Renal pelvis (tissue), 4 donors: ENCODE results near the gene NEGR1. TPM values are rescaled to one million over a fixed set of nuclear protein-coding genes. Genes with fewer than 3 reads are reported as not detected.
A peak's percentile ranks its signal among the peaks of the same experiment; 100 is the strongest.

Source experiments
- DNase-seq: peaks from one replicate; pipeline ENCODE4 v3.0.0-alpha.2; 2013
- polyA plus RNA-seq, 3 donors: library from polyadenylated mRNA; unstranded; fragments of 120-200 nt; gene quantifications; one replicate each; pipeline ENCODE4 v1.2.1, GENCODE V29; 2013; ENCODE audit not compliant: insufficient read length in 3 of 3

NEGR1 gene
- polyA plus RNA-seq, 3 donors = 3.3 to 4.8 (median 3.5) TPM

DNA sequence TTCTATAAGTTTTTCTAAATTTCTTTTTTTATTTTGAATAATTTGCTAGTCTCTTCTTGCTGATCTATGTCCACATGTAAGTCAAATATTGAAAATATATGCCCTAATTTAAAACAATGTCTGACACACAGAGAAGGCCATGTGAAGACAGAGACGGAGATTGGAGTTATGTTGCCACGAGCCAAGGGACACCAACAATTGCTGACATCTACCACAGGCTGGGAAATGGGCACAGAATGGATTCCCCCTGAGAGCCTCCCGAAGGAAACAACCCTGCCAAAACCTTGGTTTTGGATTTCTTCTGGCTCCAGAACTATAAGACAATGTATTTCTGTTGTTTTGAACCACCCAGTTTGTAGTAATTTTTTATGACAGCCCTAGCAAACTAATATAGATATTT is 716.5 kb downstream of the NEGR1 start:
- DNase-seq = no peak

DNA sequence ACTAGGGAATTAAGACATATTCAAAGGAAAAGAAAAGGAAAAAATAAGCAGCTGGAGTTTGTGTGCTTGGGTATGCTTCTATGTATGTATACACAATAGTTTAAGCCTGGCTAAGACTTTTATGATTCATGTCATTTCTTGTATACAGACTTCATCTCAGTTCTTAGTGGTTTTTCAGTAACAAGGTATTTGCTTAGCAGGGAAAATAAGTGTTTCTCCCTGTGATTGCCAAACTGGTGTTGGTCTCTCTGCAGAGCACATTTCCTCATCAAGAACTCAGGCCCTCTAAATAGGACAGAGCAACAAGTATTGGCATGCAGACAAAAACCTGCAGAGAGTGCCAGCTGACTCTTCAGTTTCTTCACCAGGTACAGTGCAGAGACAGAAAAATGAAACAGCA is 717.1 kb downstream of the NEGR1 start:
- no peak for DNase-seq

DNA sequence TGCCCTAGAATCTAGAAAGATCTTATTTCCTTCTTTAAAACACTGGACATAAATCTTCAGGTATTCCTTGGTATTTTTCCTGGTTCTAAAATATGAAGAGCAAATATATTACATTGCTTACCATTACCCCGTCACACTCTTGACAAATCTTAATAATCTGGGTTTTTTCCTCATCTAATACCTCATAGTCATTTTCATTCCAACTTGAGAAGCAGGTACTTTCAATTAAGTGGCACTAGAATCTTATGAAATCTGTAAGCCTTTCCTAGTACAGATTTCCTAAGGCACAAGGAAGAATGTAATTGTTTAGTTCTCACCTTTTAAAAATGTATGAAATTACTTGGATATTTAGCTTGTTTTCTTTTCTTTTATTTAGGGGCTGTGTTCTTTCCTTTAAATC is 720.0 kb downstream of the NEGR1 start:
- DNase-seq = no peak

DNA sequence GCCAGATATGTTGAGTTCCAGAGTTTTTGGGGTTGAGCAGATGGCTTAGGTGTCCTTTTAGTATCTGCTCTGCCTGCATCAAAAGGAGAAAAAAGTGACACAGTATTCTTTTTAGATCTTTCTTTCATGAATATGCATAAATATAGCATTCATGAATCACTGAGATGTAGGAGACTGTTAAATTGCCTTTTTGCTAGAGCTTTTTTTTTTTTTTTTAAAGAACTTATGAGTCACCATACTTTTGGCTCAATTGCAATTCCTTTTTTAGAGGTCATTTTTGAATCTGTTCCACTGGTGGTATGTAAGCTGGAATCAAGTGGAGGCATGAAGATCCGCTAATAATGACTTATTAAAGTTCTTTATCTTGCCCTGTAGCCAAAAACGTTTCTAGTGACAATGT is 720.6 kb downstream of the NEGR1 start:
- DNase-seq = no peak

DNA sequence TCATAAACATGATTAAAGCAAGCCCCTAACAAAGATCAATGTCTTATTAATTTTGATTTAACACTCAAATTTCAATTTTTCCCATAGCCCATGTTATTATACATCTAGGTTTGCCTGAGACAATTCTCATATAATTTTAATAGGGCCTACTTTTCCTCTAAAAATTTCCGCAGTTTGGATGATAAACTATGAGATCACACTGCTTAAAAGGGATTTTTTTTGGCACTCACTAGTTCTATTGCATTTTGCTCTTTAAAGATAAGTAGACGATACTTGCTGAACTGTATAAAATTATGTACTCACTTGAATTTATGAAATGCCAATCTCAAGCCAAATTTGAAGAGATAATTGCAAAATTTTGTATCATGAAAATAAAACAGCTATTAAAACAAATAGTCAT is 721.1 kb downstream of the NEGR1 start:
- no peak for DNase-seq

DNA sequence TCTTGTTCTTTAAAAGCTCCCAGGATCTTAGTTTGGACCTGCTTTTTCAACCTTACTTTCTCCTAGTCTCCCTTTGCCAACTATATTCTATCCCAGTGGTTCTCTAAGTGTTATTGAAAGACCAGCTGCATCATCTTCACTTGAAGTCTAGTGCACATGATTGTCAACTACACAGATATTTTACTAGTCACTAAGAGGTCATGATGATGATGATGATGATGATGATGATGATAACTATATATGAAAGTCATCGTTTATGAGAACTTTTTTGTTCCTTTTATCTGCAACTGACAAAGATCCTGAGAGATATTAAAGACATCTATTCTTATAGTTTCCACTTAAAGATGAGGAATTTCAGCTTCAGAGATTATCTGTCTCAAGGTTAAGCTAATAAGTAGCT is 722.5 kb downstream of the NEGR1 start:
- DNase-seq = no peak

DNA sequence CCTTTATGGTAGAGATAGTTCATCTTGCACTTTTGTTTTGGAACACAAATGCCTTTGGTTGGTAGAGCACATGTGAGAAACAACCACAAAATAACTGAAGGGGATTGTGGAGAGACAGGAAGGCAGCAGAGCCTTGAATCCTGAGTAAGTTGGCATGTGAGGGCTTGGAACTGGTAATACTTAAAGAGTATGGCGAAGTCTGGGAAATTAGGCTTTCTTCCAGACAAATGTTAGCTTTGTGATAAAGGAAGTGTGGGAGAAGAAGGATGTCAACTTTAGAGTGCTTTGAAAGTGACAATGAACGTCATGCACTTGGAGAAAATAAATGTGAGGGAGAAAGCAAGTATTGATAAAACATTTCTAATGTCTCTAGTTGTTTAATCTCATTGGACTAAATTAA is 725.2 kb downstream of the NEGR1 start:
- no peak for DNase-seq

DNA sequence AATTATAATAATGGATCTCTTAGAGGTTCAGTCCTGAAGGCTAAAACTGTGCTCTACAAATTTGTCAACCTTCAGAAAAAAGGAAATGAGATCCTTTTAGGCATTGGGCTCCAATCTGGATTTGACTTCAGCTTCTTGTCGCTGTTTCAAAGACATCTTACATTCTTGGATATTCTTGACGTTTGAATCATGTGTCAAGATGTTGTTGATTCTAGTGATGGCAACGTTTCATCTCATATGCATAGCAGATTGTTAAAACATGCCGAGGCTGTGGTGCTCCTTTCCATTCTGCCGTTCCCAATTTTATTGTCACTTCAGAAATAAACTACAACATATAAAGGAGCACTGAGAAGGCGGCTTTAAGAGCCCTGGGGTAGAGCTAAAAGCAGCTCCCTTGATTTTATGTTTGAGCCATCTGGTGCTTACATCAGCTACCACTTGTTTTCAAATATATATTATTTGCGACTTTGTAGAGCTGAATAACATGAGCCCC is 733.9 kb downstream of the NEGR1 start:
- DNase-seq = no peak

DNA sequence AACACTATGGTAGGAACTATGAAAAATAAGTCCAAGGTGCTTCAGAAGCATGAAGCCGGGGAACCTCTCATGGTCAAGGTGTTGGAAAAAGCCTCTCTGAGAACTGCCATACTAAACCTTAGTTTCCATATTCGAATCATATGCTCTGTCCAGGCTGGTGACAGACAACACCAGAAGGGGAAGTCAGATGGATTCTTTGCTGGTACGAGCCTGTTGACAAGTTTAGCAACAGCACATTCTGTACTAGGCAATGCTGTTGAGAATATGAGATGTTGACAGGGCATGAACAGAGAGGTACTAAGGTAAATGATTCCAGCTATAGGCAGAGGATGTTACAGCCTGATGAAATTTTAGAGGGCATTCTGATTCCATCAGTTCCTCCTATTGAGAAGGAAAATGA is 740.2 kb downstream of the NEGR1 start:
- no peak for DNase-seq

DNA sequence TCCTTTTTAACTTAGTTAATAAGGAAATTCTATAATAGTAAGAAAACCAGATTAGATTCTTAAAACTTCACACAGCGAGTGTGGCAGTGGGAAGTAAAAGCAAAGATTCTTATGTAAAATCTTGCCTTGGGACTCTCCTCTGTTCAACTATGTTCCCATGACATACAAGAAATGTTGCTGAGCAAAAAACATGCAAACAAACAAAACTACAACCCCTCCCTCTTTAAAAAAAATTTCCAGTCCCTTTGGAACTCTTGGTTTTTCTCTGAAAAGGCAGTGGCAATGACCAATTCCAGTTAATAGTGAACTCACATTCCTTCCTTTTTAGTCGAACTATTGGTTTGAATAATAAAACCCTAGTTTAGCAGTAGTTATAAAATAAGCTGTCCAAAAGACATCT is 748.4 kb downstream of the NEGR1 start:
- no peak for DNase-seq

DNA sequence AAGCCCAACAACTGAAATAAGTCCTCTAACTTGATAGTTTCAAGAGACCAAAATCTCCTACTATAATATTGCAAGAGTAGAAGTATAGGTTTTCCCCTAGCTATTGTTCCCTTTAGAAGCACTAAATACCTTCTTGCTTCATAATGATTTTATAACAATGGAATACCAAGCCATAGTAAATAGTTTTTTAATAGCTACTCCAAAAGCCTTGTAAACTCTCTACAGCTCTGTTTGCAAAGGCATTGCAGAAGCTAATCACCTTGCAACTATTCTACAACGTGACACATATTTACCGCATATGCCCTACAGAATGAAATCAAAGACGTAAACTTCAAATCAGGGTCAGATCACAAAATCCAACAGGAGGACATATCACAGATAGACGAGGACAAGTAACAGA is 750.0 kb downstream of the NEGR1 start:
- DNase-seq = no peak

DNA sequence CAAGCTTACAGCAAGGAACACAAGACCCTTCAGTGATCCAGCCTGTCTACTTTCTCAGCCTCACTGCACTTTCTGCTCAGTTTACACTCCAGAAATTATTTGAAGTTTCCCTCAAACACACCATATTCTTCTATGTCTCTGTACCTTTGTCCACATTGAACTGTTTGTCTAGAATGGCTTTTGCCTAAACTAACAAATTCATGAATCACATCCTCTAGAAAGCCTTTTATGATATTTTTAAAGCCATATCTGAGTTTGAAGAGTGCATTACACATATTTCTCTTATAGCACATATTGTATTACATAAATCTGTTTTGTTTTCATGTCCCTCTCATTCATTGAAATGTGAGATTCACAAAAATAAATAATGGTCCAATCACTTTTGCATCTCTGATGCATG is 755.5 kb downstream of the NEGR1 start:
- no peak for DNase-seq

DNA sequence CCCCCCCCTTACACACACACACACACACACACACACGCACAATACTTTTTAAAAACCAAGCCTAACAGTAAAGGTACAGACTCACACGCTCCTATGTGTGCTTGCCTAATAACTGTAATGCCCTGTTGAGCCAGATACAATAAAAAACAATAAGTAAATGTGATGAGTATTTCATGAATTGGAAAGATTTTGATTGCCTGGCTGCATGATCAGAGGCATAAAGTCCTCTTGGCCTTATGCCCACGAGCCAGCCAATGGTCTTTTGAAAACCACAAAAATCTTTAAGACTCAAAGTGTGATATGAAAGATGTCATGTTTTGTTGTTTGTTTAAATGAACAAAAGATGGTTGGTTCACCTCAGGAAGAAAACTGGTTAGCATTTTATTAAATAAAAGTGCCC is 759.6 kb downstream of the NEGR1 start:
- DNase-seq = no peak

DNA sequence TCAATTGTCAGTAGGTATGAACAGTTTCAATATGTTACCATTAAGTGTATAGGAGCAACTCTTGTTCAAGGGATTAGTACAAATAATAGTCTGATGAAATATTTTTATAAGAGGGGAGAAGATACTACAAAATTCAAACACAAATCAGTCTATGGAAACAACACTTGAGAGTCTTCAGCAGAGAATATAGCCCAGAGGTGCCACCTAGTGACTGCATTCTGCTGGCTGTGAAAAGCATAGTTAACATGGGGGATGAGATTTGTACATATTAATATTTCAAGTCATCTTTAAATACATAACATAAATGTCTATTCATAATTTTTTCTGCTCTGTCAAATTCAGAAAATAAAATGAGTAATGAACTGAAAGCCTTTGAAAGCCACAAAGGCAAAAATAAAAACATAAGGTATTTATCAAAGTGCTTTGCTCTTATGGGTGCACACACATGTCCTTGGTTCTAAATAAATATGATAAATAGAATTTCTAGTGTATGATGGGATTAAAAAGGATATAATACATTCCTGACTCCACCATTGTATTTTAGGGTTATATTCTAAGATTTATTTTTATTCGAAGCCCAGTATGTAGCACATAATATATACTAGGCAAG is 760.6 kb downstream of the NEGR1 start:
- peak; percentile 4 for DNase-seq

DNA sequence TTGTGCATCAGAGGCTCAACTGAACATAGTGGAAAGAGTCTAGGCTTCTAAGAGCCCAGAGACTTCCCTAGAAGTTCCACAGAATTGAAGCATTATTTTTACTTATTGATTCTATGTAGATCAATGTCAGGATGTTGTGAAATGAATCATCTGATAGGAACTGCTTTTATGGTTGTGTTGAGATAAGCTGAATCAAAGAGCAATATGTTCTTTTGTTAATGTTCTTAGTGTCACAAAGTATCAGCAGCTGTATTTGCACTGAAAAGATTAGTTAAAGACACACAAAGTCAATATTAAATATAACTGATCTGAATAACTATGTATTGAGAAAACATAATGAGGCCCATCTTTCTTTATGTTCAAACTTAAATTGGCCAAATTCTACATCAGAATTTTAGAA is 770.8 kb downstream of the NEGR1 start:
- no peak for DNase-seq

DNA sequence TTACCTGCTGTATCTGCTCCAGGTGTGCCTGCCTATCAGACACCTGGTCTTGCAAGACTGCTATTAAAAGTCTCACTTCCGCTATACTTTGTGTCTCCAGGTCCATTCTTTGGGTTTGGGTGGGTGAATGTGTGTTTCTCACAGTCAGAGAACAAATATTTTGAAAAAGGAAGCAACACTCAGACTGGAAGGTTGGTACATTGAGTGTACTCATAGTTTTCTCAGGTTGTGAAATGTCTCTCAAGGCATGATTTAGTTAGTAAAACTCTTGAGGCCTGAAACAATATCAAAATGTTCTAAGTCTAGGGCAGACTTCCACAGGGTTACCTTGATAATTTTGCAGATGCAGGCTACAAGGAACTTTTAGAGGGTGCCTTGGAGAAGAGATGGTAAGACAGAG is 771.6 kb downstream of the NEGR1 start:
- DNase-seq = no peak

DNA sequence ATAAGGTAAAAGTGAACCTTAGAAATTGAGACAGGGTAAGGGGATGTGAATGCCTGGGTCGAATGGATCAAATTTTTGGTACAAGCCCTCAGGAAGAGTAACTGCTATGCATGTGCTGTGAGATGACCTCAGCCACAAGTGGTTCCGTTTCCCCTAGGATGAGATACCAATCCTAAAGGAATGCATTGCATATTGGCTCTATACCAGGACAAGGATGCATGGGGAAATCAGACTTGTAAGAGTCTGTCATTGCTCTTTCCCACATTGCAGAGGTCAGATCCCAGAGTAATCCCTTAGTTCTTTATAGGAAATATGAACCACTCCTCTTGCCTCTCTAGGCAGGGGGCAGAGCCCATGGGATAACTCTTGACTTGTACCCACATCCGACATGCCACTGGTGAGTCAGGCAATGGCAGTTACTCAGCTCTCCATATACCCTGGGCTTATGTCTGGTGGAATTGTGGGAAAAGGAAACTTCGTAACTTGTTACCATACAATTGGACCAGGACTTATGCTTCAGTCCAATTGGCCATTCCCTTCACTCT is 773.2 kb downstream of the NEGR1 start:
- DNase-seq = no peak

DNA sequence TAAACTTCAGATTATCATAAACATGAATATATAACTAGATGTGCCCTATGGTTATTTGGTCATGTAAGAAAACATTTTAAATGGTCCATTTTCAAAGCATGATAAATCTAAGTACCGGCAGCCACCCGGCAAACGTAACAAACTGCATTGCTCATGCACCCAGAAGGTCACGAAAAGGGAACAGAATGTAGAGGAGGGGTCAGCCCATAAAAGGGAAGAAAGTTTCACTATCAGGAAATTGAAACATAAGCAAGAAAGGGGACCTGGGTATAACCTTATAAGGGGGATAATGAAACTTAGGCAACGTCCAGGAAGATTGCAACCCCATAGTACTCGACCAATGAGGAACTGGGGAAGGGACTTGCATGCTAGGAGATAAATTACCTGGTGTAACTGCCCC is 780.3 kb downstream of the NEGR1 start:
- DNase-seq = no peak

DNA sequence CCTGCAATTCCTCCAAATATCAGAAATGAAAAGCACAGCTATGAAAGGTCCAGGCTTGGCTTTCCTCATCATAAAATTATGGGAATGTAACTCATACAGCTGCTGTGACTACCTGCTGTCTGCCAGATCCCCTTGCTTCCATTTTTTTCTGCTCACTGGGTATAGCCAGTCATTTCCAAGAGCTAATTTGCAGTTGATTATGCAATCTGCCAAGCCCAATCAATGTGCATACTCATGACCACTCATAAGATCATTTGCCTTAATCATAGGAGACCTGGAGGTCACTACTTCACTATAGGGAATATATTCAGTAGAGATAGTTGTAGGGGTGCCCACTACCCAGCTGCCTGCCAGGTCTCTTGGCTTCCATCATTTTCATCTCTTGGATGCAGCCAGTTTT is 783.8 kb downstream of the NEGR1 start:
- no peak for DNase-seq

DNA sequence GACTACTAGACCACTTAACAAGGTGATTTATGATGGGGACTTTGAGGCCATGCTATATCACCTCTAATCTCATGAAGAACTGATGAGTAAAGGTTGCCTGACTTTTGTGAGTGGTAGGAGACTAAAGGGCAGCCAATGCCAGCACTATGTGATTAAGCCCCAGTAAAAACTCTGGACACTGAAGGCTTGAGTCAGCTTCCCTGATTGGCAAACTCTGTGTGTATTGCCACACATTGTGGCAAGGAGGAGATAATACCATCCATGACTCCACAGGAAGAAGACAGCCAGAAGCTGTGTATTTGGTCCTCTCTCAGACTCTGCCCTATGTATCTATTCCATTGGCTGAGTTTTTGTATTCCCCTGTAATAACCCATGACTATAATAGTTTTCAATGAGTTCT is 788.2 kb downstream of the NEGR1 start:
- DNase-seq = no peak

DNA sequence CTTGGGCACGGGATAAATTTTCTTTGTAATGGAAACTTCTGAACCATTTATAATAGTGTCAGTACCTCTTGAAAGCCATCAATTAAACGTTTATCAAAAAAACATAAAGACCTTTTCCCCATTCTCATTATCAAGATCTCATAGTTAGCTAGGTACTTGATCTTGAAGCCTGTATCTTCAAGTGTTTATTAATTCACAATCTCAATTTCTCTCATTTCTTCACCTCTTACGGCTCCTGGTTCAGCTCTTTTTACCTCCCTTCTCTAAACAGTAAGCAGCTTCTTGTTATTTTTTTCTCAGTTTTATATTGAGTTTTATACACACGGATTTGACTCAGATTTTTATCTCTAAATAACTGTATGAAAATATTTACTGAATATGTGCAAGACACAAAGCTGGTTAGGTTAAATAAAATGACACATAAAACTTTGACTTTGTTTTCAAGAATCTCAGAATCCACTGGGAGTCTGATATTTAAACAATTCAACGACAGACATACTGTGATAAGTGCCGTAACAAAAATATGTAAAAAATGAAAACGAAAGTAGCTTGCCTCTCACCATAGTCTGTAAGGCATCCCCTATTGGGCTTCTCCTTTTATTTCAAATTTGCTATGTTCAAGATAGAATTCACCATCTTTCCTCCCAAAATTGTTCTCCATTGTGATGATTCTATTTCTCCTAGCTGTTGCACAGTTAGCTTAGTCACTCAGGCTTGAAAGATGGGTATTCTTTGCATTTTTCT is 789.9 kb downstream of the NEGR1 start:
- no peak for DNase-seq

DNA sequence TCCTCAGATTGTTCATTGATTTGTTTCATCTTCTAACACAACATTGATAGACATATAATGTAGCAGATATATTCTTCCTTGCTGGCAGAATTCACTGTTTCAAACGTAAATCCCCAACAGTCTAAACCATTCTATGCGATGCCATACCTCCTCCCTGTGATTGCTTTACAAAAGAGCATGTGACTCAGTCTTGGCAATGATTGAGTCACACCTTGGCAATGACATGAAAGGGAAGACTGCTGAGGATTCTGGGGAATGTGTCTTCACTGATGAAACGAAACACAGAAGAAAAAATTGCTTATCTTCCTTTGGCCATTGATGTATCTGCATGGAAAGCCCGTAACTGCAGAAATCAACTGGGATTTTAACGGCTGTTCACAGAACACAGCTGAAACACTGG is 791.9 kb downstream of the NEGR1 start:
- no peak for DNase-seq

DNA sequence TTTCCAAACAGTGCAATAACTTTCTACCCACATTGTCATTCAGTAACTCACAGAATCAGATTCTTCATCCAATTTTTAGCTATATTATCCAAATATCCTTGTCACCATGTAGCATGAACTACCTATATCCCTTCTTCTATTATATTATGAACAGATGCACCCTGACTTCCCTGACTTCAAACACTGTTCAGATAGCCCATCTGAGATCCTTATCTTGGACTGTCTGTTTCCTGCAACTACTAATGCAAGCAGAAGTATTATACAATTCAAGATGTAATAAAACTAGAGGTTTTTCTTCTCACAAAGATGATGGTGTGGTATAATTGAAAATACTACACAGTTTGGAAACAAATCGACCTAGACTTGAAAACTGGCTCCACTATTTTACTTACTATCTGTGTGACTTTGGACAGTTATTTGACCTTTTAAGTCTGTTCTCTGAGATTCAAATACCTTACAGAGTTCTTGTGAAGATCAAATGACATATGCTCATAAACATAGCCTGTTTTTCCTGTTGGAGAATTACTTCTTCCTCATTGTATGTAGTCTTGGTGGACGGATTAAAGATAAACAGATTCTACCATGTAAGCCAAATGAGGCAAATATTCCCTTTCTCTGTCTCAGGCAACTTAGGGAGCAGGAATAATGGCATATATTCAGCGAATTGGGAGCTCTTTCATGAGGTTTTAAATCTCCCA is 793.6 kb downstream of the NEGR1 start:
- no peak for DNase-seq
